A673 (cell line): ENCODE results near the gene TCAIM. TPM values are rescaled to one million over a fixed set of nuclear protein-coding genes. Genes with fewer than 3 reads are reported as not detected.

Source experiments
- BruUV-seq: library from RNA; stranded (reverse); fragments of 400-500 nt; replicated peaks from 2 replicates; lab custom pipeline; 2021; lab: Mats Ljungman, UMichigan
- CTCF ChIA-PET: fragments of 300-600 bp; sonication (Branson Sonifier 250); formaldehyde crosslinking; loops from one replicate; lab custom pipeline; 2022; ENCODE audit warnings: antibody characterized with exemption; lab: Charles Lee
- POLR2A ChIA-PET: fragments of 300-600 bp; sonication (Branson Sonifier 250); formaldehyde crosslinking; loops from one replicate; lab custom pipeline; 2022; ENCODE audit warnings: antibody characterized with exemption; ENCODE audit not compliant: low non-redundant PET; lab: Charles Lee
- DNase-seq: peaks from one replicate; pipeline ENCODE4 v3.0.0-alpha.2; 2015; ENCODE audit warnings: low spot score
- H3K27ac ChIP-seq: fragments of 200-600 bp; sonication (generic); 2 replicates; pipeline ENCODE4 v1.5.1; 2016; ENCODE audit warnings: mixed run types, low read depth, mild to moderate bottlenecking, mixed read lengths, antibody characterized with exemption, low read length; ENCODE audit not compliant: poor library complexity, severe bottlenecking
- H3K27me3 ChIP-seq: fragments of 200-600 bp; sonication (generic); replicated peaks from 2 replicates; pipeline ENCODE4 v1.6.1; 2017; ENCODE audit warnings: mixed run types, low read depth, mild to moderate bottlenecking, mixed read lengths, antibody characterized with exemption, low read length; ENCODE audit not compliant: insufficient read depth, poor library complexity
- H3K36me3 ChIP-seq: fragments of 200-600 bp; sonication (generic); 2 replicates; pipeline ENCODE4 v1.6.1; 2016; ENCODE audit warnings: mixed run types, mild to moderate bottlenecking, mixed read lengths, antibody characterized with exemption, low read length; ENCODE audit not compliant: insufficient read depth, poor library complexity, severe bottlenecking
- H3K4me1 ChIP-seq: fragments of 200-600 bp; sonication (generic); 2 replicates; pipeline ENCODE4 v1.6.1; 2017; ENCODE audit warnings: mixed run types, mild to moderate bottlenecking, mixed read lengths, antibody characterized with exemption, low read length; ENCODE audit not compliant: insufficient read depth, poor library complexity, severe bottlenecking
- H3K4me3 ChIP-seq: fragments of 200-600 bp; sonication (generic); 2 replicates; pipeline ENCODE4 v1.5.1; 2016; ENCODE audit warnings: low read depth, mixed run types, mild to moderate bottlenecking, mixed read lengths, low read length; ENCODE audit not compliant: poor library complexity, severe bottlenecking
- H3K9me3 ChIP-seq: fragments of 200-600 bp; sonication (generic); 2 replicates; pipeline ENCODE4 v1.6.1; 2016; ENCODE audit warnings: mixed run types, low read depth, mild to moderate bottlenecking, mixed read lengths, antibody characterized with exemption, low read length; ENCODE audit not compliant: poor library complexity, severe bottlenecking
- CTCF ChIP-seq: fragments of 300-800, 200-600 bp; sonication (generic); conservative IDR thresholded peaks from 2 replicates; pipeline ENCODE4 v1.5.1; 2017; ENCODE audit warnings: low read depth, mild to moderate bottlenecking, antibody characterized with exemption, low read length, moderate library complexity, mixed read lengths
- EZH2 ChIP-seq: fragments of 200-600 bp; sonication (generic); IDR thresholded peaks from 2 replicates; pipeline ENCODE4 v1.6.1; 2017; ENCODE audit warnings: borderline replicate concordance, low read depth, mild to moderate bottlenecking, mixed read lengths, antibody characterized with exemption, low read length; ENCODE audit not compliant: poor library complexity, severe bottlenecking
- intact Hi-C: fragments of 100-400 bp; cut with micrococcal nuclease; formaldehyde crosslinking; loops from one replicate; pipeline ENCODE4 v1.10.0; 2022; ENCODE audit not compliant: unreplicated experiment
- total RNA-seq: library from RNA; stranded (reverse); gene quantifications from 2 replicates; pipeline ENCODE4 v1.2.3, GENCODE V29; 2021

The TCAIM gene
- total RNA-seq, 1 experiment from 2014 or later: 21.7 TPM

- Histone ChIP-seq H3K36me3 (no peaks in the 10 kb centered on the region), H3K27me3 (no peaks in the 10 kb centered on the region), H3K9me3 (no peaks in the 10 kb centered on the region), H3K4me3 (no peak overlapping the region), H3K27ac (no peak overlapping the region), H3K4me1 (no peaks in the 10 kb centered on the region)
- DNase-seq: no peak
- no TSS peak for BruUV-seq
- intact Hi-C loops: no loop called here
- ChIA-PET POLR2A (no interaction called here), CTCF (no interaction called here)
- TF ChIP-seq CTCF (no peak), EZH2 (no peak)
Observed at GRCh38 chr3:44420676-44421075, 82.1 kb downstream of the TCAIM start.

GRCh38 chr3:44421280-44421679 is 82.7 kb downstream of the TCAIM start:
- no peaks in the 10 kb centered on the region for H3K9me3 ChIP-seq
- no peak for TF ChIP-seq EZH2
- TF ChIP-seq CTCF: no peak
- no peak for DNase-seq
- no peak overlapping the region for H3K27ac ChIP-seq
- intact Hi-C loops: no loop called here
- POLR2A ChIA-PET: no interaction called here
- H3K36me3 ChIP-seq: no peaks in the 10 kb centered on the region
- H3K27me3 ChIP-seq: no peaks in the 10 kb centered on the region
- no peak overlapping the region for H3K4me3 ChIP-seq
- H3K4me1 ChIP-seq: no peaks in the 10 kb centered on the region
- BruUV-seq: no TSS peak
- CTCF ChIA-PET: no interaction called here

DNA sequence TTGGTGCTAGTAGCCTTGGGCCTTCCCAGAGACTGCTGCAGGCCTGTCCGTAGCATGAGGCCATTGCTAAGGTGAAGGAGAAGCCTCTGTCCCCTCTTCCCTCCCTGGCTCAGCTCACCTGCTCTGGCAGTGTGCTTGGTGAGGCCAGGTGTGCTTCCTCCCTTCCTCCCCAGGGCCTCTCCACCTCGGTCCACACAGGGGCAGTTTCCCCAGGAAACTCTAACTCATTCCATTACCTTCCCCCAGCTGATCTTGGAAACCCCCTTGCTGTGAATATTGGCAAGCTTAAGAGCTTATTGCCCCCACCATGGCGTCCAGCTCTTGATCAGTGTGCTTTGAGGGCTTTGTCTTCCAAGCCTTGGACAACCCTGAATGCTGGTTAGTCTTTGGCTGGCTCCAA is 86.2 kb downstream of the TCAIM start:
- CTCF ChIA-PET: no interaction called here
- no peak for TF ChIP-seq EZH2
- no peak for TF ChIP-seq CTCF
- Histone ChIP-seq H3K4me1 (no peaks in the 10 kb centered on the region), H3K36me3 (no peaks in the 10 kb centered on the region), H3K4me3 (no peak overlapping the region), H3K9me3 (no peaks in the 10 kb centered on the region), H3K27ac (no peak overlapping the region), H3K27me3 (no peaks in the 10 kb centered on the region)
- no peak for DNase-seq
- no TSS peak for BruUV-seq
- POLR2A ChIA-PET: no interaction called here
- intact Hi-C loops: no loop called here
